ENCODE results near the gene KRTAP10-5. TPM values are rescaled to one million over a fixed set of nuclear protein-coding genes. Genes with fewer than 3 reads are reported as not detected.
"Not testable (repeated sequence)": the region's sequence is repeated elsewhere in the genome, so short reads cannot be mapped to it uniquely, and the experiment has no call there.

Gene KRTAP10-5
- total RNA-seq, 1 donor from 2014 or later: not detected

DNA sequence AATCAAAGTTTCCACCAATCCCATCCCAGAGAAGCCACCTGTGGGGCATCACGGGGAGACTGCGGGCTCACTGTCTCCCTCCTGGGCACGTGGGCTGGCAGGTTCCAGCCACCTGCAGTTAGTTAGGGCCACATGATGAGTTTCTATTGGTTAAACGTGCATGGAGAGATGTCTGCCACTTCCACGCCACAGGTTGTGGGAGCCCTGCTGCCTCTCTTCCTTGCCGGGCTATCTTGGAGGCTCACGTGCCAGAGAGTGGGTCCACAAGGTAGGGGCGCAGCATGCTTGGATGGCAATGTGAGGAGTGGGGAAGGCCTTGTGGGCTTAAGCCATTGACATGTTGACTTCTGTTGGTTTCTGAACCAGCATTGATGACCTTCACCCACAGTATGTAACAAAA is 23.5 kb upstream of the KRTAP10-5 start:
- Histone ChIP-seq H3K36me3 (no peaks in the 10 kb centered on the region), H3K27me3 (peaks cover 9% of the 10 kb centered on the region), H3K27ac (no peak overlapping the region), H3K9me3 (no peaks in the 10 kb centered on the region), H3K4me1 (no peaks in the 10 kb centered on the region), H3K4me3 (no peak overlapping the region)
- no peak for DNase-seq
- TF ChIP-seq, protein P1, sequence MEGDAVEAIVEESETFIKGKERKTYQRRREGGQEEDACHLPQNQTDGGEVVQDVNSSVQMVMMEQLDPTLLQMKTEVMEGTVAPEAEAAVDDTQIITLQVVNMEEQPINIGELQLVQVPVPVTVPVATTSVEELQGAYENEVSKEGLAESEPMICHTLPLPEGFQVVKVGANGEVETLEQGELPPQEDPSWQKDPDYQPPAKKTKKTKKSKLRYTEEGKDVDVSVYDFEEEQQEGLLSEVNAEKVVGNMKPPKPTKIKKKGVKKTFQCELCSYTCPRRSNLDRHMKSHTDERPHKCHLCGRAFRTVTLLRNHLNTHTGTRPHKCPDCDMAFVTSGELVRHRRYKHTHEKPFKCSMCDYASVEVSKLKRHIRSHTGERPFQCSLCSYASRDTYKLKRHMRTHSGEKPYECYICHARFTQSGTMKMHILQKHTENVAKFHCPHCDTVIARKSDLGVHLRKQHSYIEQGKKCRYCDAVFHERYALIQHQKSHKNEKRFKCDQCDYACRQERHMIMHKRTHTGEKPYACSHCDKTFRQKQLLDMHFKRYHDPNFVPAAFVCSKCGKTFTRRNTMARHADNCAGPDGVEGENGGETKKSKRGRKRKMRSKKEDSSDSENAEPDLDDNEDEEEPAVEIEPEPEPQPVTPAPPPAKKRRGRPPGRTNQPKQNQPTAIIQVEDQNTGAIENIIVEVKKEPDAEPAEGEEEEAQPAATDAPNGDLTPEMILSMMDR (IDR thresholded peaks at IDR 0.05): no peak
- intact Hi-C loops (cut with DNase I): no loop called here
- ATAC-seq: no peak

DNA sequence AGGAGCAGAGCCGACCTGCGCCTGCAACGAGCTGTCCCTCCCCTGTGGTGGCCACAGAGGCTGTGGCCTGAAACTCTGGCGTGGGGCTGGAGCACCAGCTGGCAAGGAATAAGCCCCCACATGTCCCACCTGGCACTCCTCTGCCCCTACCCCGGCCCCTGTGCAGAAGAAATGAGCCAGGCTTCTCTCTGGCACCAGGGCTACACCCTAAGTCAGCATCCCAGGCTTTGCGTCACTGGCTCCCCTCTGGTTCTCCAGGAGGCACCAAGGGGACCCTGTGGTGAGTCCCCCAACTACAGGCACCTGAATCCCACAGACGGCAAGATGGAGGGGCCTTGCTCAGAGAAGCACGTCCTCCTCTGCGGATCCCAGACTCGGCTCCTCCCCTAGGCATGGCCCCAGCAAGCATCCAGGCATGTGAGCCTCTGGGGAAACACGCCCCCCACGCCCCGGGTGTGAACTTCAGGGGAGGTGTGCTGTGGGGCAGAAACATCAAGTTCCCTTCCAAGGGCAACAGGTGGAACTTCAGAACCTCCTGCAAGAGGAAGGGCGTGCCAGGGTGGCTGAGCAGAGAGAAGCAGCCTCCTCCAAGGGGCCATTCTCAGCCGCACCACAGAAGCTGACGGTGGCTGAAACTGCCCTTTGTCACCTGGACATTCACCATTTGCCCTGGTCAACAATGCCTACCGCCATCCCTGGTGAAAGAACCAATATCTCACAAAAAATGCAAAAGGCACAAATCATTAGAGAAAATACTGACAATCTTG is 22.9 kb upstream of the KRTAP10-5 start:
- H3K27me3 ChIP-seq: peaks cover 9% of the 10 kb centered on the region
- H3K27ac ChIP-seq: no peak overlapping the region
- intact Hi-C loops (cut with DNase I): no loop called here
- no peaks in the 10 kb centered on the region for H3K36me3 ChIP-seq
- DNase-seq (peak; percentile 48), ATAC-seq (no peak)
- no peaks in the 10 kb centered on the region for H3K4me1 ChIP-seq
- no peaks in the 10 kb centered on the region for H3K9me3 ChIP-seq
- no peak overlapping the region for H3K4me3 ChIP-seq
- TF ChIP-seq, protein P1 (IDR thresholded peaks at IDR 0.05): no peak

DNA sequence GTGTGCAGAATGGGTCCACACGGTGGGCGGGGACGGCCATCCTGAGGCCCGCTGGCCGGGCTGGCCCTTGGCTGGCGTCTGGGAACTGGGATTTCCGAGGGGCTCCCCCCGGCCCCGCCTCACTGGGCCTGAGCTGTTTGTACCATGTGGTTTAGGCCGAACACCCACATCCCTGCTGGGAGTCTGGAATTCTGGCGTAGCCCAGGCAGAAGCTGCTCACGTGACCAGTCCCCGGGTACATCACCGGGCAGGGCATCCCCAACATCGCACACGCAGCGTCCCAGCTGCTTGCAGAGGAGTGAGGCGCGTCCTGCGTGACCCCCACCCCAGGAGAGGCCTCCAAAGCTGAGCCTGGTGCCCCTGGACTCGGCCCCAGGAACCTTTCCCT is 22.1 kb upstream of the KRTAP10-5 start:
- DNase-seq: no peak

DNA sequence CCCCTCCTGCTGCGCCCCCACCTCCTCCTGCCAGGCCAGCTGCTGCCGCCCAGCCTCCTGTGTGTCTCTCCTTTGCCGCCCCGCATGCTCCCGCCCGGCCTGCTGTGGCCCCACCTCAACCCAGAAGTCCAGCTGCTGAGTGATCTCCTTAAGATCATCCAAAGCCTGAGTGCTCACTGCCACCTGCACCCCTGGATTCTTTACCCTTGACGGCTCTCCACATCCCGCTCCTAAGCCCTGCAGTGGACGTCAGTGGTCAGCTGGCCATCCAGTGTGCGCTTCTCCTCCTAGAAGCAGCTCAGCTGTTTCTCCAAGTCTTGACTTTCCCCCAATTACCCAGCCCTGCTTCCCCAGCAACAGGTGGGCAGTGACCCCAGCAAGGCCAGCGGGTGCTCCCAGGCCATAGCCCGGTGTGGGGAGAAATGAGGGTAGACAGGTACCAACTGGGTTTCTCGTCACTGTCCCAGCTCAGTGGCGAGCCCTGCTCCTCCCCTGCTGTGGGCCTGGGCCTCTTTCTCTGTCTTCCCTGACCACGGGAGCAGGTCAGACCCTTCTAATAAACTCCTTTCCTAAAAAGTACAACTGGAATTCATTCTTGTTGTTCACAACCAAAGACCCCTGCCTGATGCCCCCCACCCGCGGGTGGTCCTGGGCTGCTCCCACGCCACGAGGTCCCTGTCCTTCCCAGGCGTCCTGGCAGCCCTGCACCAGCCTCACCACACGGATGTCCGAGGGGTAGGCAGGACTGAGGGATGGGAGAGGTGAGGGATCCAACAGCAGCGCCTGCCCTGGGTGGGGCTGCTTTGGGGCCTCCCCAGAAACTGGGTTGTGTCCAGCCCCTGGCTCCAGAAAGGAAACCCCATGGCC is 21.4 kb upstream of the KRTAP10-5 start:
- Histone ChIP-seq H3K27me3 (peaks cover 9% of the 10 kb centered on the region), H3K4me1 (no peaks in the 10 kb centered on the region), H3K4me3 (no peak overlapping the region), H3K9me3 (no peaks in the 10 kb centered on the region), H3K27ac (no peak overlapping the region), H3K36me3 (no peaks in the 10 kb centered on the region)
- DNase-seq (peak; percentile 53), ATAC-seq (peak; percentile 23)
- intact Hi-C loops (cut with DNase I): no loop called here
- TF ChIP-seq, protein P1 (IDR thresholded peaks at IDR 0.05): no peak

More for the DNA sequence above, 22.1 kb upstream of the KRTAP10-5 start:
- Histone ChIP-seq H3K27me3 (peaks cover 9% of the 10 kb centered on the region), H3K4me1 (no peaks in the 10 kb centered on the region), H3K27ac (no peak overlapping the region), H3K9me3 (no peaks in the 10 kb centered on the region), H3K36me3 (no peaks in the 10 kb centered on the region), H3K4me3 (no peak overlapping the region)
- intact Hi-C loops (cut with DNase I): no loop called here
- TF ChIP-seq, protein P1 (IDR thresholded peaks at IDR 0.05): no peak
- peak; percentile 46 for ATAC-seq

DNA sequence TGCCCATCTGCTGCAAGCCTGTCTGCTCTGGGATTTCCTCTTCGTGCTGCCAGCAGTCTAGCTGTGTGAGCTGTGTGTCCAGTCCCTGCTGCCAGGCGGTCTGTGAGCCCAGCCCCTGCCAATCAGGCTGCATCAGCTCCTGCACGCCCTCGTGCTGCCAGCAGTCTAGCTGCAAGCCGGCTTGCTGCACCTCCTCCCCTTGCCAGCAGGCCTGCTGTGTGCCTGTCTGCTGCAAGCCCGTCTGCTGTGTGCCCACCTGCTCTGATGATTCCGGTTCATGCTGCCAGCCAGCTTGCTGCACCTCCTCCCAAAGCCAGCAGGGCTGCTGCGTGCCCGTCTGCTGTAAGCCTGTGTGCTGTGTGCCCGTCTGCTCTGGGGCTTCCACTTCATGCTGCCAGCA is 20.7 kb upstream of the KRTAP10-5 start:
- H3K27ac ChIP-seq; intact Hi-C loops (cut with DNase I); H3K9me3 ChIP-seq; H3K4me1 ChIP-seq; H3K27me3 ChIP-seq; H3K4me3 ChIP-seq; H3K36me3 ChIP-seq; ATAC-seq: not testable (repeated sequence)
- DNase-seq: peak; percentile 50

DNA sequence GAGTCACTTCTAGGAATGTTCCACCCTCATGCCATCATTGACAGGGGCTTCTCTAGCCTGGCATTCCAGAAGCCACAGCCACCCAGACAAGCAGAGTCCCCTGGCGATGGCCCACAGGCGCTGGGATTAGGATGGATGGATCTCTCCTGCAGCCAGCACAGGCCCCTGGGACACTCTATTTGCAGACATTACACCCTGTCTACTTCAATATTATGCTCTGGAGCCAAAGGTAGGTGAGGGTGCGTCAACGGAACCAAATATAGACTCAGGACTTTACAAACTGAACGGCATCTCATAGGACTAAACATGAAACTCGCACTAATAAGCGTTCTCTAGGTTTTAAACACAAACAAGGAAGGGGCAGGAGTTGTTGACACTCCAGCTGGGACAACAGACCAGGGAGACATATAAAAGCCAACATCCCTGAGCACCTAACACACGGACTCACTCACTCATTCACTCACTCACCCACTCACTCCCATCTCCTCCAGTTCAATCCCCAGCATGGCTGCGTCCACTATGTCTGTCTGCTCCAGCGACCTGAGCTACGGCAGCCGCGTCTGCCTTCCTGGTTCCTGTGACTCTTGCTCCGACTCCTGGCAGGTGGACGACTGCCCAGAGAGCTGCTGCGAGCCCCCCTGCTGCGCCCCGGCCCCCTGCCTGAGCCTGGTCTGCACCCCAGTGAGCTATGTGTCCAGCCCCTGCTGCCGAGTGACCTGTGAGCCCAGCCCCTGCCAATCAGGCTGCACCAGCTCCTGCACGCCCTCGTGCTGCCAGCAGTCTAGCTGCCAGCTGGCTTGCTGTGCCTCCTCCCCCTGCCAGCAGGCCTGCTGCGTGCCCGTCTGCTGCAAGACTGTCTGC is 19.9 kb upstream of the KRTAP10-5 start, which contains the start of gene KRTAP10-7:
Gene KRTAP10-7, plus strand, starts transcription at position 480 of the 861 bp plus-strand sequence. Its CDS starts 25 bp downstream, at position 505.
- DNase-seq: not testable (repeated sequence)

More for the DNA sequence above, 19.9 kb upstream of the KRTAP10-5 start, which contains the start of gene KRTAP10-7:
- ATAC-seq; H3K27ac ChIP-seq; H3K9me3 ChIP-seq; H3K27me3 ChIP-seq; H3K4me3 ChIP-seq; H3K36me3 ChIP-seq; H3K4me1 ChIP-seq; intact Hi-C loops (cut with DNase I): not testable (repeated sequence)

Data from upper lobe of right lung (tissue), 1 donor.